Amniotic stem cell (primary cell): Measurements from ENCODE around the gene TNFSF11.

Source experiments
- DNase-seq: peaks from one replicate; lab custom pipeline; 2025; lab: John Stamatoyannopoulos, UW

Gene TNFSF11

GRCh38 chr13:42611086-42611779, 37.3 kb downstream of the TNFSF11 start:
- no peak for DNase-seq

GRCh38 chr13:42612021-42612765, 38.2 kb downstream of the TNFSF11 start:
- no peak for DNase-seq

- no peak for DNase-seq
These were observed 40.6 kb downstream of the TNFSF11 start for GRCh38 chr13:42614436-42615035.

- no peak for DNase-seq
These were observed 41.7 kb downstream of the TNFSF11 start for GRCh38 chr13:42615691-42616090.

GRCh38 chr13:42617221-42617620, 43.3 kb downstream of the TNFSF11 start:
- DNase-seq = no peak

- no peak for DNase-seq
These were observed 50.0 kb downstream of the TNFSF11 start for GRCh38 chr13:42623916-42624315.

DNA sequence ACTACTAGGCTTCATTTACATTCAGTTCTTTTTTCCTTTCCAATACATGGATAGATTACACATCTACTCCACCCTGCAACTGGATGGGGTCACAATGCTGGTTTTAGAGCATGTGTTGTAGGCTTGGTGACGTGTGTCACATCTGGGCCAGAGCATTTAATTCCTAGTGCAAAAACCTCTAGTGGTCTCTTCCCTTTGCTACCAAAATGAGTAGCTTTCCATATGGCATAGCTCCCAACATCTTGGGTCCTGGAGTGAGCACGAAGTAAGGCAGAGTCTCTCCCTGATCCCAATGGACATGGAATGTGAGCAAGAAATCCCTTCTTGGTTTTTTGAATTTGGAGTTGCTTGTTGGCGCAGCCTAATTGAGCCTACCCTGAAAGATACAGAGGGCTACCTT, 51.7 kb downstream of the TNFSF11 start:
- DNase-seq = no peak

- DNase-seq = no peak
These were observed 52.4 kb downstream of the TNFSF11 start for GRCh38 chr13:42626176-42626860.

- no peak for DNase-seq
These were observed 54.7 kb downstream of the TNFSF11 start for GRCh38 chr13:42628666-42629065.

DNA sequence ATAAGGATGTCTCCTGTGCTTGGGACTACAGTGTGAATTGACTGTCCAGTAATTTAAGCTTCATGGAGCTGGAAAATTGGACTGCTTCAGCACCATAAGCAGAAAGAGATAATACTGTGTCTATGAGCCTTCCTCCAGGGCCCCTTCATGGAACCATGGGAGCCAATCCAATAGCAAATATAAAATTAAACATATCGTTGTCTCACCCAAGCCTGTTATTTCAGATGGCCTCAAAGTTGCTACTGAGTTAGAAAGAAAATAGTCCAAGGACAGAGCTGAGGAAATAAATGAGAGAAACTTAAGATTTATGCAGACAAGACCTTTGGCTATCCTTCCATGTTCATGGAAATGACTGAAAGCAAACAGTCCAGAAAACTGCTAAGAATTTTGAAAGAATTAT, 57.2 kb downstream of the TNFSF11 start:
- DNase-seq = no peak

- no peak for DNase-seq
These were observed 59.5 kb downstream of the TNFSF11 start for GRCh38 chr13:42633495-42633894.

GRCh38 chr13:42638101-42638500, 64.1 kb downstream of the TNFSF11 start:
- no peak for DNase-seq

DNA sequence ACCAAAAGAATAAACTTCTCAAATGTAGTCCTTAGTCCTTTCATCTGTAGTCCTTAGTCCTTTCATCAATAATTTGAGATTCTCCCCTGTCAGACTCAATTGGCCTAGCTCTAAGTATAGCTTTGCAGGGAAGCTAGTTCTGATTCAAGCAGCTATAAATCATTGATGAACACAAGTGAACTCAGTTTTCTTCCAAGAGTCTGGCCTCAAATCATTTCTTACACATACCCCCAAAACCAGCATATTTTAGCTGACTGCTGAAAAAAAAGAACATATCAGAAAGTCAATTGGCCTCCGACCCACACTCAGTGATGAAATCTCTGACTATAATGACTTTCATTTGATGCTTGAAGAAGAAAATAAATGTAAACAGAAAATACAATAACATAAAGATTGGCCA, 64.9 kb downstream of the TNFSF11 start:
- no peak for DNase-seq

GRCh38 chr13:42643076-42643475, 69.1 kb downstream of the TNFSF11 start:
- no peak for DNase-seq

- no peak for DNase-seq
These were observed 70.9 kb downstream of the TNFSF11 start for GRCh38 chr13:42644841-42645240.

DNA sequence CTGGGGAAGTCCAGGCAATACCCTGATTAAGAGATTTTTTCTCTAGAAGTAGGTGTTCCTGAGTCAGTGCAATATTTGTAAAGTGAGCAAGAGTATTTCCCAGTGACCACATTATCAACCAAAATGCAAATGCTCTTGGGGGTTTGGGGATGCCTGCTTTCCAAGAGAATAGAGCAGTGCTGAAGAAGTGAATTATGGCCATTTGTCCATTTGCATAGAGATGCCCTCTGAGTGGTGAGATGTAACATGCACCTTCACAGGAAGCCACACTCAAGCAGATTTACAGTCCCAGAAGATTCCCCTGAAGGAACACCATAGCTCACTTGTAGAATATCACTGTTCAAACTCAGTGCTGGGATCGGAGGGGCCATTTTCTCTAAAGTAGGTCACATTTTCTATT, 71.8 kb downstream of the TNFSF11 start:
- no peak for DNase-seq

GRCh38 chr13:42649141-42649540, 75.2 kb downstream of the TNFSF11 start:
- no peak for DNase-seq

DNA sequence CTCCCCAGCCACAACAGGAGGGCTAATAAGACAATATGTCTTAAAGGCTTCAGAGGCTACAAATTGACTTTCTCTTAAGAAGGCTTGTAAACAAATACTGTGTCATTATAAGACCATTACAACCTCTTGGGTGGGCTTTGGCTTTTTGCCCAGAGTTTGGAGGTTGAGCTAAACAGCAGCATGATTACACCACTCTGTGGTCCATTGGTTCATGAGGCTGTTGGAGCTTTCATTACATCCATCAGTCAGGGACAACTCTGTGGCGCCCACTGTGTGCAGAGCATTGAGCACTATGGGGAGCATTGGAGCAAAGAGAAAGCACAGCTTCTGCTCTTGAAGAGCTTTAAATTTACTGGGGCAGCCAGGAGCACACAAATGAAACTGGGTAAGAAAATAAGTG, 75.9 kb downstream of the TNFSF11 start:
- DNase-seq = no peak

DNA sequence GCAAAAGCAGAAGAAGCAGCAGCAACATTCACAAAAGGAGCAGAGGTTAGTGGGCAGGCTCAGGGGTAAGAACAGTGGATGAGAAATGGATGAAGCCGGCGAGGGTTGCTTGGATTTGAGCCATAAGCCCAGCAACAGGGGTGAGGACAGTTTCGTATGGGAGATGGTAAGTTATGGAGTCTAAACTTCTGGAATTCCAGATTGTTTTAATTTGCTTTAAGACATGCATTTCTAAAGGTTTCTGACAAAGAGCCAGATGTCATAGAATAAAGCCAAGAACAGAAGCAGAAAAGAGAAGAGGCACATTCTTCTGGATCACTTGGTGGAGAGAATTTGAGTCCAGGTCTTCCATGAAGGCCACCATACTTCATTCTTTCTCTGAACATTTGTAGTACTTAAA, 76.6 kb downstream of the TNFSF11 start:
- no peak for DNase-seq

DNA sequence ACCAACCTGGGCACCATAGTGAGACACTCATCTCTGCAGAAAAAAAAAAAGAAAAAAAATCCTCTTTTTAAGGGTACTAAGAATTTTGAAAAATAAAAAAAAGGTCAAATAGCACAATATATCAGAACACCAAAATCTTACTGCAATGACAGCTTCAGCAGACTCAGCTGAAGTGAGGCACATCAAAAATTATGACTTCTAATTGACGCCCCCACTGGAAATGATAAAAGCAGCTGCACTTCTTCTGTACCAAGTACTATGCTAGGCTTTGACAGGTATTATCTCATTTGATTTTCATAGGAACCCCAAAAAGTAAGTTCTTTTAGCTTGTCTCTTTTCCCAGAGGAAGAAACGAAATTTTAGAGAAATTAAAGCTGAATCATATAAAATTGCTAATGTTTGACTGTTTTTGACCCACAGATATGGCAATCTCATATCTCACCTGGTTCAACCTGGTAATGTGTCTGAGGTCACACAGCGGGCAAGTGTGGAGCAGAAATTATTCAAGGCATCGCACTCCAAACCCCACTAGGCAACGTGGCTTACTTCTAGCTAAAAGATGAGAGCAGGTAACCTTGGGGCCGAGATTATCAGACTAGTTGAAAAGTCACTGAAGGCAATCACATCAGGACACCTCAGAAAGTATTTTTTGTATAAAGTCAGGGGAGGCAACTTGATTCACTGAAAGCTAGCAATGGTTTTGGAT, 78.1 kb downstream of the TNFSF11 start:
- DNase-seq = no peak

DNA sequence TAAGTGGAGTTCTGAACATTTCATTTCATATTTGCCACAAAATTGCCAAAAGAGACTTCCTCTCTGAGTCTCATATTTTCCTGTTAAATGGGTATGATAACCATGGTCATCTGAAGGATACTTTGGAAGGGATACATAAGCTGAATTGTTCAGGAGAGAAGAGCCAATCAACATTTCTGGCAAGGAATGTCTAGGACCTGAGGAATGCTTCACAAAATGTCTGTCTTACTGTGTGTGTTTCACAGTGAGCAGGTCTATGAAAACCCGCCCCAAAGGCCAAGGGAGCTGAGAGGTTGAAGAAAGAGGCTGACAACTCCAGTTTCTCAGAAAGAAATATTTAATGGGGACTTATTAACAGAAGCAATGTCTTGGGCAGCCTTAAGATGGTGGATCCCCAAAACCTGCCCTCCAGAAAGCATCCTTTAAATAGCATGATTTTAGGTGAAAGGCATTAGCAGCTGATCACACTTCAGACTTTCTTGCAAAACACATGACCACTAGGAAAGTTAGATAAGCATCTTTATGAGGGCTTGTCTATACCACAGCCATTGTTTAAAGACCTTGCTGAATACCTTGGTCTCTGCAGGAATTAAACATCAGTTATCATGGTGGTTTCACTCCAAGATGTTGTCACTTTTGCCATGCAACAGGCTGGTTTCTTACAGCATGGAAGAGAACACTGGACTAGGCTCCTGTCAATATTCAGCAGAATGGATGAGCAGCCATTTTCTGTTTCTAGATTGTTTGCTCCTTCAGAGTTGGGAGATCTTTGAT, 78.9 kb downstream of the TNFSF11 start:
- DNase-seq = no peak
